Suprapubic skin (tissue), 4 donors: ENCODE measurements around the gene SETD5.

ENCODE experiments used
- EP300 ChIP-seq: sonication (generic); formaldehyde crosslinking; IDR thresholded peaks from one replicate; pipeline ENCODE4 v1.6.1; 2017; ENCODE audit warnings: antibody characterized with exemption
- POLR2A ChIP-seq, 2 donors: fragments of 450-650 bp; IDR thresholded peaks; one replicate each; pipeline ENCODE4 v1.6.1; 2017; ENCODE audit warnings: antibody characterized with exemption in 2 of 2, mild to moderate bottlenecking in 2 of 2, moderate library complexity in 2 of 2
- POLR2AphosphoS5 ChIP-seq, 3 donors: sonication (generic); formaldehyde crosslinking; IDR thresholded peaks; one replicate each; pipeline ENCODE4 v1.6.1; 2017; ENCODE audit warnings: antibody characterized with exemption in 3 of 3
- TF ChIP-seq, protein P1 (sequence below), 2 donors: fragments of 200-600 bp in 1 of 2; fragments of 450-650 bp in 1 of 2; sonication (generic) in 1 of 2; IDR thresholded peaks; one replicate each; pipeline ENCODE4 v1.5.1; 2016 to 2019; ENCODE audit warnings: antibody characterized with exemption in 2 of 2, mild to moderate bottlenecking in 1 of 2, moderate library complexity in 1 of 2

GRCh38 chr3:9399337-9399703 lies 1.9 kb downstream of the SETD5 start:
- TF ChIP-seq, protein P1, sequence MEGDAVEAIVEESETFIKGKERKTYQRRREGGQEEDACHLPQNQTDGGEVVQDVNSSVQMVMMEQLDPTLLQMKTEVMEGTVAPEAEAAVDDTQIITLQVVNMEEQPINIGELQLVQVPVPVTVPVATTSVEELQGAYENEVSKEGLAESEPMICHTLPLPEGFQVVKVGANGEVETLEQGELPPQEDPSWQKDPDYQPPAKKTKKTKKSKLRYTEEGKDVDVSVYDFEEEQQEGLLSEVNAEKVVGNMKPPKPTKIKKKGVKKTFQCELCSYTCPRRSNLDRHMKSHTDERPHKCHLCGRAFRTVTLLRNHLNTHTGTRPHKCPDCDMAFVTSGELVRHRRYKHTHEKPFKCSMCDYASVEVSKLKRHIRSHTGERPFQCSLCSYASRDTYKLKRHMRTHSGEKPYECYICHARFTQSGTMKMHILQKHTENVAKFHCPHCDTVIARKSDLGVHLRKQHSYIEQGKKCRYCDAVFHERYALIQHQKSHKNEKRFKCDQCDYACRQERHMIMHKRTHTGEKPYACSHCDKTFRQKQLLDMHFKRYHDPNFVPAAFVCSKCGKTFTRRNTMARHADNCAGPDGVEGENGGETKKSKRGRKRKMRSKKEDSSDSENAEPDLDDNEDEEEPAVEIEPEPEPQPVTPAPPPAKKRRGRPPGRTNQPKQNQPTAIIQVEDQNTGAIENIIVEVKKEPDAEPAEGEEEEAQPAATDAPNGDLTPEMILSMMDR (IDR thresholded peaks at IDR 0.05): no peak
- TF ChIP-seq POLR2AphosphoS5 (IDR thresholded peaks at IDR 0.05) (no peak), POLR2A (IDR thresholded peaks at IDR 0.05) (no peak), EP300 (no peak)
